Heart right ventricle (tissue), 16 donors: ENCODE measurements around the gene KLF13. TPM values are rescaled to one million over a fixed set of nuclear protein-coding genes. Genes with fewer than 3 reads are reported as not detected.

Source experiments
- ATAC-seq, 8 donors: fragments of 200-7000 bp; cut with Tn5 transposase; one replicate each; pipeline ENCODE4 v1.9.1; 2020; ENCODE audit warnings: mild to moderate bottlenecking in 8 of 8, moderate library complexity in 8 of 8, moderate number of reproducible peaks in 1 of 8
- DNase-seq, 2 donors: peaks; one replicate each; pipeline ENCODE4 v3.0.0-alpha.2; 2020
- H3K27ac ChIP-seq, 10 donors: fragments of 200-600 bp; sonication (generic) in 2 of 10; one replicate each; pipeline versions ENCODE4 v1.5.0 to v1.8.0; 2020 to 2022; ENCODE audit warnings: mild to moderate bottlenecking in 3 of 10
- H3K27me3 ChIP-seq, 7 donors: fragments of 200-600 bp; one replicate each; pipeline ENCODE4 v1.8.0; 2021 to 2022; ENCODE audit warnings: mild to moderate bottlenecking in 2 of 7
- H3K36me3 ChIP-seq, 9 donors: fragments of 200-600 bp; sonication (generic) in 1 of 9; one replicate each; pipeline versions ENCODE4 v1.5.0 to v1.8.0; 2020 to 2022; ENCODE audit warnings: mild to moderate bottlenecking in 2 of 9
- H3K4me1 ChIP-seq, 9 donors: fragments of 200-600 bp; sonication (generic) in 1 of 9; one replicate each; pipeline versions ENCODE4 v1.5.0 to v1.8.0; 2020 to 2022; ENCODE audit warnings: mild to moderate bottlenecking in 4 of 9
- H3K4me3 ChIP-seq, 10 donors: fragments of 200-600 bp; sonication (generic) in 2 of 10; one replicate each; pipeline versions ENCODE4 v1.5.0 to v1.8.0; 2020 to 2022; ENCODE audit warnings: mild to moderate bottlenecking in 7 of 10, moderate library complexity in 2 of 10
- H3K9me3 ChIP-seq, 11 donors: fragments of 200-600 bp in 10 of 11; sonication (generic) in 2 of 11; one replicate each; pipeline versions ENCODE4 v1.5.0 to v1.8.0; 2013 to 2022; ENCODE audit warnings: mild to moderate bottlenecking in 2 of 11, control low read depth in 1 of 11, moderate library complexity in 1 of 11
- WGBS, 2 donors: extraction: QIAGEN DNeasy Blood & Tissue Kit; methylation state at CpG; one replicate each; pipeline ENCODE4 v1.1.7; 2013; ENCODE audit warnings: inconsistent platforms in 1 of 2; 5-methylcytosine and 5-hydroxymethylcytosine counted together
- intact Hi-C, 10 donors: fragments of 100-400 bp; cut with DNase I; formaldehyde crosslinking; loops; one replicate each; pipeline versions ENCODE4 v1.11.1 to v1.14.2; 2022
- polyA plus RNA-seq, 2 donors: library from polyadenylated mRNA; stranded (reverse); fragments of 200-250 nt; gene quantifications; one replicate each; pipeline ENCODE4 v1.2.3, GENCODE V29; 2013
- total RNA-seq, 10 donors: library from RNA; stranded (reverse); fragmentation: NEBNext Ultra II Directional in 3 of 10; extraction: Animal tissue kit (Norgen Biotek cat#: 25700) in 3 of 10; gene quantifications; one replicate each; pipeline versions ENCODE4 v1.2.1 to v1.2.4, GENCODE V29; 2021 to 2023
- TF ChIP-seq, protein P1 (sequence below), 9 donors: fragments of 200-600 bp; sonication (generic) in 2 of 9; IDR thresholded peaks; one replicate each; pipeline versions ENCODE4 v1.5.0 to v1.8.0; 2021 to 2022; ENCODE audit warnings: antibody characterized with exemption in 9 of 9, mild to moderate bottlenecking in 5 of 9, moderate library complexity in 1 of 9
- donor health status: Arrhythmogenic right ventricular cardiomyopathy.
- donor health status: ischemic (EF 13 %, LVEDD 7.1; RV severe dilation, severe dysfunction).
- donor health status: healthy with polysubstance abuse.
- donor health status: DM: no; HTN: yes; CAD: no.
- donor health status: DM: no; HTN: no; CAD: no.
- donor health status: ischemic (EF 25% LVEDD 6.9; RV normal size, moderate dysfunction).
- donor health status: ischemic (EF 25% LVEDD 5.7; RV mildly dilated, moderate dysfunction).
- donor health status: healthy.
- donor health status: DM: yes; HTN: yes; CAD: no.
- donor health status: Ischemic cardiomyopathy.
- donor health status: ischemic (EF 35%, LVEDD 5.7; RV mildly dilated, moderate dysfunction).
- donor health status: nonischemic (EF 11% LVEDD 7.7; RV severe dilation, severe dysfunction).
- donor health status: DM: yes; HTN: yes; CAD: no.
- donor health status: PGD.
- donor health status: ischemic (EF 29% LVEDD 5.4; RV normal size, mild dysfunction).
- donor health status: nonischemic (EF 23%, LVEDD 6.1; RV moderate dilation, normal function).

KLF13 gene
- total and polyA plus RNA-seq, 12 donors, result 28.4 to 101 (median 45.0) TPM

DNA sequence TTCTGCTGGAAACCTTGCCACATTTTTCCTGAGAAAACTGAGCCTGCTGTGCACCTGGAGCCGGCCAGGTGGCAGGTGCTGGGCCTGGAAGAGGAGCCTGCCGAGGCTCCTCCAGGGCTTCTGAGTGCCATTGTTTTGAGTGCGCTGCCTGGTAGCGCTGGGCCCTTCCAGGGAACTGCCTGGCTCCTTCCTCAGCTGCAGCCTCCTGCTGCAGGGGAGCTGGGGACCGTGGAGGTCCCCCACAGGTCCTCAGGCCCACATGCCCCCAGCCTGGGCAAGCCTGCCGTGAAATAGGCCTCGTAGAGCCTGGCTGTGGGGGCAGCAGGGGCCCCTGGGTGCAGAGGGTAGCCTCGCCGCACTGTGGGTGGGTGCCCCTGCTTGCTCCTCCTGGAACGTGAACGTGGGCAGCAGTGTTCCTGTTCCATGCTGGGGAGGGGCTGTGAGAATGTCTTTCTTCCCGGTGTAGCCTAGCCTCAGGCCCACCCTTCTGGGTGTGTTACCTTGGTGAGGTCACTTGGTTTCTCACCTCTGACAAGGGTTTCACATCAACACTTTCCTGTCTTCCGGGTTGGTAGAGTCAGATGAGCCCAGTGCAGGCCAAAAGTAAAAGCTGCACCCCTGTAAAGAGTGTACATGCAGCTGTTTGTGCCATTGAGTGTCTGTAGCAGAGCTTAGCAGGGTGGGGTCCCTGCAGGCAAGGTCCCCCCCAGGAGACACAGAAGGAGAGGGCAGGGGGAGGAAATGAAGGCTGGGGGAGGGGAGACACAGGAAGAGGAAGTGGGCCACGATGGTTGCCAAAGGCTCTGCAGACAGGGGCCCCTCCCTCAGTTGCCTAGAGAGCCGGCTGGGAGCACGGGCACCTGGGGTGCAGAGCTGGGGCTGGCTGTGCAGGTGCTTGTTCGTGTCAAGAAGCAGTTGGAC, 34.5 kb downstream of the KLF13 start:
- H3K4me3 ChIP-seq, result peak overlapping the region in 4 of 10 donors; percentile 6 to 36 (median 16)
- H3K4me1 ChIP-seq, result peaks cover 62 to 100% (median 100%) of the 10 kb centered on the region in 9 donors
- peak in 1 of 2 donors; percentile 48 for DNase-seq
- WGBS, 2 donors, result 42 to 45% methylated on average over 17 of the region's 17 CpGs
- peak overlapping the region; percentile 25 to 97 (median 80) for H3K27ac ChIP-seq
- intact Hi-C loops, result loop anchor here in 2 of 10 donors (5.0 to 10.0 kb wide), 2 partner anchors 34 to 74 kb away; partner anchors contain the start of gene KLF13 (in 1 of the 2)
- H3K27me3 ChIP-seq, result no peaks in the 10 kb centered on the region
- no peak for ATAC-seq
- no peaks in the 10 kb centered on the region for H3K9me3 ChIP-seq
- H3K36me3 ChIP-seq, result peaks cover 0 to 7% (median 0%) of the 10 kb centered on the region in 9 donors
- TF ChIP-seq, protein P1, sequence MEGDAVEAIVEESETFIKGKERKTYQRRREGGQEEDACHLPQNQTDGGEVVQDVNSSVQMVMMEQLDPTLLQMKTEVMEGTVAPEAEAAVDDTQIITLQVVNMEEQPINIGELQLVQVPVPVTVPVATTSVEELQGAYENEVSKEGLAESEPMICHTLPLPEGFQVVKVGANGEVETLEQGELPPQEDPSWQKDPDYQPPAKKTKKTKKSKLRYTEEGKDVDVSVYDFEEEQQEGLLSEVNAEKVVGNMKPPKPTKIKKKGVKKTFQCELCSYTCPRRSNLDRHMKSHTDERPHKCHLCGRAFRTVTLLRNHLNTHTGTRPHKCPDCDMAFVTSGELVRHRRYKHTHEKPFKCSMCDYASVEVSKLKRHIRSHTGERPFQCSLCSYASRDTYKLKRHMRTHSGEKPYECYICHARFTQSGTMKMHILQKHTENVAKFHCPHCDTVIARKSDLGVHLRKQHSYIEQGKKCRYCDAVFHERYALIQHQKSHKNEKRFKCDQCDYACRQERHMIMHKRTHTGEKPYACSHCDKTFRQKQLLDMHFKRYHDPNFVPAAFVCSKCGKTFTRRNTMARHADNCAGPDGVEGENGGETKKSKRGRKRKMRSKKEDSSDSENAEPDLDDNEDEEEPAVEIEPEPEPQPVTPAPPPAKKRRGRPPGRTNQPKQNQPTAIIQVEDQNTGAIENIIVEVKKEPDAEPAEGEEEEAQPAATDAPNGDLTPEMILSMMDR (IDR thresholded peaks at IDR 0.05), result no peak

- TF ChIP-seq, protein P1 (IDR thresholded peaks at IDR 0.05), result no peak
- peaks cover 0 to 7% (median 0%) of the 10 kb centered on the region in 9 donors for H3K36me3 ChIP-seq
- no peaks in the 10 kb centered on the region for H3K9me3 ChIP-seq
- no peaks in the 10 kb centered on the region for H3K27me3 ChIP-seq
- H3K4me1 ChIP-seq, result peaks cover 65 to 100% (median 100%) of the 10 kb centered on the region in 9 donors
- ATAC-seq (no peak), DNase-seq (no peak)
- intact Hi-C loops, result loop anchor here in 2 of 10 donors (5.0 to 10.0 kb wide), 2 partner anchors 35 to 73 kb away; partner anchors contain the start of gene KLF13 (in 1 of the 2)
- H3K27ac ChIP-seq, result peak overlapping the region; percentile 34 to 97 (median 80)
- 29% methylated on average over 6 of the region's 6 CpGs for WGBS, 2 donors
- peak overlapping the region in 3 of 10 donors; percentile 6 to 26 (median 10) for H3K4me3 ChIP-seq
Observed at GRCh38 chr15:31361764-31362515, 35.3 kb downstream of the KLF13 start.

GRCh38 chr15:31362886-31363285, 36.3 kb downstream of the KLF13 start:
- no peak for ATAC-seq
- 43 to 51% methylated on average over 5 of the region's 5 CpGs for WGBS, 2 donors
- Histone ChIP-seq H3K4me1 (peaks cover 69 to 100% (median 100%) of the 10 kb centered on the region in 9 donors), H3K27me3 (no peaks in the 10 kb centered on the region), H3K27ac (peak overlapping the region in 7 of 10 donors; percentile 27 to 97 (median 94)), H3K4me3 (no peak overlapping the region), H3K36me3 (peaks cover 0 to 7% (median 0%) of the 10 kb centered on the region in 9 donors), H3K9me3 (no peaks in the 10 kb centered on the region)
- TF ChIP-seq, protein P1 (IDR thresholded peaks at IDR 0.05), result no peak
- no peak for DNase-seq
- intact Hi-C loops, result loop anchor here in 2 of 10 donors (5.0 to 10.0 kb wide), 2 partner anchors 36 to 72 kb away; partner anchors contain the start of gene KLF13 (in 1 of the 2)
